ENCODE measurements around the gene NR3C2. TPM values are rescaled to one million over a fixed set of nuclear protein-coding genes. Genes with fewer than 3 reads are reported as not detected.

Gene NR3C2
- total and polyA plus RNA-seq, 8 donors, result 2.0 to 36.4 (median 16.9) TPM

DNA sequence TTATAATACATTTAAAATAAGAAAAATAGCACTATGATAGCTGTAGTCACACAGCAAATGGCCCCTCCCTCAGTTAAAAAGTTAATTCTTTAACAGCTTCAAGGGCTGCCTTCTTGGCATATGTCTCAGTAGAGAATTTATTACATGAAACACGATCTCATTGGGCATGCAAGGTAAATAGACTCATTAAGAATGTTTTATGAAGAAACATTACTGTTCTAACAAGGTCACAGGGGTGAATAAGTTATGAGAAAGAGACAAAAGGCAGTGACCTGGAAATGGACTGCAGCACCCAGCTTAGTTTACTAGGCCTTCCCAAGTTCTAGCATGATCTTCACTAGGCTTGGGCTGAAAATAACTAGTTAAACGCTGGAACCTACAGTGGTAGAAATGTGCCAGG lies 277.7 kb downstream of the NR3C2 start:
- WGBS, 5 donors, result 39 to 53% (median 40%) methylated on average over 2 of the region's 2 CpGs
- no peak overlapping the region for H3K4me3 ChIP-seq
- no peak overlapping the region for H3K27ac ChIP-seq
- H3K27me3 ChIP-seq, result no peaks in the 10 kb centered on the region
- intact Hi-C loops (cut with DNase I; ENCODE audit: low total_unique reads), result no loop called here
- no peak for TF ChIP-seq EP300 (IDR thresholded peaks at IDR 0.05)
- TF ChIP-seq POLR2AphosphoS5 (IDR thresholded peaks at IDR 0.05), result no peak
- TF ChIP-seq, protein P1, sequence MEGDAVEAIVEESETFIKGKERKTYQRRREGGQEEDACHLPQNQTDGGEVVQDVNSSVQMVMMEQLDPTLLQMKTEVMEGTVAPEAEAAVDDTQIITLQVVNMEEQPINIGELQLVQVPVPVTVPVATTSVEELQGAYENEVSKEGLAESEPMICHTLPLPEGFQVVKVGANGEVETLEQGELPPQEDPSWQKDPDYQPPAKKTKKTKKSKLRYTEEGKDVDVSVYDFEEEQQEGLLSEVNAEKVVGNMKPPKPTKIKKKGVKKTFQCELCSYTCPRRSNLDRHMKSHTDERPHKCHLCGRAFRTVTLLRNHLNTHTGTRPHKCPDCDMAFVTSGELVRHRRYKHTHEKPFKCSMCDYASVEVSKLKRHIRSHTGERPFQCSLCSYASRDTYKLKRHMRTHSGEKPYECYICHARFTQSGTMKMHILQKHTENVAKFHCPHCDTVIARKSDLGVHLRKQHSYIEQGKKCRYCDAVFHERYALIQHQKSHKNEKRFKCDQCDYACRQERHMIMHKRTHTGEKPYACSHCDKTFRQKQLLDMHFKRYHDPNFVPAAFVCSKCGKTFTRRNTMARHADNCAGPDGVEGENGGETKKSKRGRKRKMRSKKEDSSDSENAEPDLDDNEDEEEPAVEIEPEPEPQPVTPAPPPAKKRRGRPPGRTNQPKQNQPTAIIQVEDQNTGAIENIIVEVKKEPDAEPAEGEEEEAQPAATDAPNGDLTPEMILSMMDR (IDR thresholded peaks at IDR 0.05), result no peak
- TF ChIP-seq POLR2A (IDR thresholded peaks at IDR 0.05), result no peak
- no peaks in the 10 kb centered on the region for H3K9me3 ChIP-seq
- H3K4me1 ChIP-seq, result peaks cover 0 to 26% (median 8%) of the 10 kb centered on the region in 4 donors
- H3K36me3 ChIP-seq, result no peaks in the 10 kb centered on the region
- DNase-seq, result no peak

DNA sequence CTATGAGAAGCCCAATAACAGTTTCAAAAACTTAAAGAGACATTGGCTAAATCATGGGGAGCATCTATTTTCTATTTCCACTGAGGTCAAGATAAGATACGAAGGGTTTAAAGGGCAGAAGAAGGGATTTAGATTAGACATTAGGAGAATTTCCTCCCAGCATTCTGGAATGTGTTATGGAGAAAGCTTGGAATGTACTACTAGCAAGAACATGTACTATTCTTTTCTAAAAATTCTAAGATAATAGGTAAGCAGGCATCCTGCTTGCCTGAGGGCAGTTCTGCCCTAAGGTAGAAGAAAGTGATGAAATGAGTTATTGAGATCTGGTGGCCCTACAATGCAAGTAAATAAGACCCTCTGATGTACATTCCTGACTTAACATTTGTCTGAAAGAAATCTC lies 279.2 kb downstream of the NR3C2 start:
- WGBS, 5 donors, result 38 to 90% (median 88%) methylated on average over 1 of the region's 1 CpG
- Histone ChIP-seq H3K9me3 (no peaks in the 10 kb centered on the region), H3K4me1 (peaks cover 0 to 26% (median 8%) of the 10 kb centered on the region in 4 donors), H3K27ac (no peak overlapping the region), H3K27me3 (no peaks in the 10 kb centered on the region), H3K4me3 (no peak overlapping the region), H3K36me3 (no peaks in the 10 kb centered on the region)
- TF ChIP-seq, protein P1 (IDR thresholded peaks at IDR 0.05), result no peak
- no peak for TF ChIP-seq EP300 (IDR thresholded peaks at IDR 0.05)
- TF ChIP-seq POLR2AphosphoS5 (IDR thresholded peaks at IDR 0.05), result no peak
- no peak for TF ChIP-seq POLR2A (IDR thresholded peaks at IDR 0.05)
- DNase-seq, result no peak
- intact Hi-C loops (cut with DNase I; ENCODE audit: low total_unique reads), result no loop called here

DNA sequence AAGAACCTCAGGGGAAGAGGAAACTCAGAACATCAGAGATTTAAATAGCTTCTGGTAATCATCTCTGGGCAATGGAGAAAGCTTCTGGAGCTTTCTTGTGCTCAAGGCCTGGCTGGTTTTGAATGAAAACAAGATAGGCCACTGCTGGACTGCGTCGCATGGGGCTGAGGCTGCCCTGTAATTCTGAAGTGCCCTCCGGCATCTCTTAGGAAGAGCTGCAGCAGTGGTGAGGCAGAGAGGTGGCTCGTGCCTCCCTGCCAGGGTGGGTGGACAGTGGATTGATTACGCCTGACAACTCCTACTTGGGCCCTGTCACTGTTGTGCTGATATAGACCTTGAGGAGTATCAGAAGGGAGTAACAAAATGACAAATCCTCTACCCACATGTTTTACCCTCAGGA lies 279.7 kb downstream of the NR3C2 start:
- no peaks in the 10 kb centered on the region for H3K27me3 ChIP-seq
- peaks cover 0 to 26% (median 8%) of the 10 kb centered on the region in 4 donors for H3K4me1 ChIP-seq
- WGBS, 5 donors, result 83 to 97% (median 95%) methylated on average over 5 of the region's 5 CpGs
- H3K27ac ChIP-seq, result no peak overlapping the region
- H3K36me3 ChIP-seq, result no peaks in the 10 kb centered on the region
- H3K9me3 ChIP-seq, result no peaks in the 10 kb centered on the region
- no peak overlapping the region for H3K4me3 ChIP-seq
- DNase-seq, result no peak
- TF ChIP-seq POLR2AphosphoS5 (IDR thresholded peaks at IDR 0.05) (no peak), POLR2A (IDR thresholded peaks at IDR 0.05) (no peak), EP300 (IDR thresholded peaks at IDR 0.05) (no peak)
- TF ChIP-seq, protein P1 (IDR thresholded peaks at IDR 0.05), result no peak
- intact Hi-C loops (cut with DNase I; ENCODE audit: low total_unique reads), result no loop called here

DNA sequence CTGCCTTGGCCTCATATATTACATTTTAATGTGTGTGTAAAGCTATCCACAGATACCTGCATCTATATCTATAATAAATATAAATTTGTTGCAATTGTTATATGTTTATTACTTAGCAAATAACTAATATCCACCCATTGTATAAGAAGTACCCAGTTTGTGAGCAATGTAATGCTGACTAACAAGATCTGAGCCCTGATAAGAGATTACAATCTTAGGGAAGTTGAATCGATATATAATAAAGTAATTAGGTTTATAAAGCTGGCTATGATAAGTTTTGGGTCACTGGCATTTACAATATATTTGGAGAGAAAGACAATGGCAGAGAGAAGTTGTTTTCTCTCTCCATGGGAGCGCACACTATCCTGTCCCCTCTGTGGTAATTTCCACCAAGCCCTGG lies 280.6 kb downstream of the NR3C2 start:
- 92 to 97% (median 93%) methylated on average over 2 of the region's 2 CpGs for WGBS, 5 donors
- TF ChIP-seq POLR2A (IDR thresholded peaks at IDR 0.05), result no peak
- no peak for TF ChIP-seq POLR2AphosphoS5 (IDR thresholded peaks at IDR 0.05)
- TF ChIP-seq, protein P1 (IDR thresholded peaks at IDR 0.05), result no peak
- no peak for TF ChIP-seq EP300 (IDR thresholded peaks at IDR 0.05)
- Histone ChIP-seq H3K27ac (no peak overlapping the region), H3K4me1 (peaks cover 0 to 21% (median 8%) of the 10 kb centered on the region in 4 donors), H3K4me3 (no peak overlapping the region), H3K9me3 (no peaks in the 10 kb centered on the region), H3K27me3 (no peaks in the 10 kb centered on the region), H3K36me3 (no peaks in the 10 kb centered on the region)
- DNase-seq, result no peak
- intact Hi-C loops (cut with DNase I; ENCODE audit: low total_unique reads), result no loop called here

Data from stomach (tissue), 9 donors.